ENCODE measurements around the gene SHB.

The SHB gene

GRCh38 chr9:37953206-37953774, 115.7 kb downstream of the SHB start:
- no peak for DNase-seq (ENCODE audit: low read depth, low spot score)

- DNase-seq (ENCODE audit: low read depth, low spot score): no peak
Observed at GRCh38 chr9:37952731-37953130, 116.3 kb downstream of the SHB start.

- DNase-seq (ENCODE audit: low read depth, low spot score): no peak
Observed at GRCh38 chr9:37951671-37952449, 117.2 kb downstream of the SHB start.

GRCh38 chr9:37950561-37950960, 118.5 kb downstream of the SHB start:
- DNase-seq (ENCODE audit: low read depth, low spot score): no peak

GRCh38 chr9:37949576-37949975, 119.5 kb downstream of the SHB start:
- peak; percentile 67 for DNase-seq (ENCODE audit: low read depth, low spot score)

- peak; percentile 15 for DNase-seq (ENCODE audit: low read depth, low spot score)
Observed at GRCh38 chr9:37948417-37948980, 120.5 kb downstream of the SHB start.

GRCh38 chr9:37947977-37948376, 121.0 kb downstream of the SHB start:
- peak; percentile 22 for DNase-seq (ENCODE audit: low read depth, low spot score)

GRCh38 chr9:37947471-37947870, 121.6 kb downstream of the SHB start:
- DNase-seq (ENCODE audit: low read depth, low spot score): no peak

- no peak for DNase-seq (ENCODE audit: low read depth, low spot score)
Observed at GRCh38 chr9:37946971-37947370, 122.1 kb downstream of the SHB start.

- DNase-seq (ENCODE audit: low read depth, low spot score): no peak
Observed at GRCh38 chr9:37946041-37946440, 123.0 kb downstream of the SHB start.

GRCh38 chr9:37944671-37945481, 124.2 kb downstream of the SHB start:
- peak; percentile 81 for DNase-seq (ENCODE audit: low read depth, low spot score)

GRCh38 chr9:37944266-37944650, 124.8 kb downstream of the SHB start:
- DNase-seq (ENCODE audit: low read depth, low spot score): peak; percentile 59

GRCh38 chr9:37943345-37944265, 125.4 kb downstream of the SHB start:
- peak; percentile 96 for DNase-seq (ENCODE audit: low read depth, low spot score)

- DNase-seq (ENCODE audit: low read depth, low spot score): no peak
Observed at GRCh38 chr9:37942621-37943344, 126.2 kb downstream of the SHB start.

- no peak for DNase-seq (ENCODE audit: low read depth, low spot score)
Observed at GRCh38 chr9:37941253-37941652, 127.8 kb downstream of the SHB start.

- DNase-seq (ENCODE audit: low read depth, low spot score): no peak
Observed at GRCh38 chr9:37939575-37940095, 129.4 kb downstream of the SHB start.

GRCh38 chr9:37938121-37938891, 130.7 kb downstream of the SHB start:
- DNase-seq (ENCODE audit: low read depth, low spot score): peak; percentile 77

GRCh38 chr9:37937366-37937765, 131.7 kb downstream of the SHB start:
- DNase-seq (ENCODE audit: low read depth, low spot score): no peak

- DNase-seq (ENCODE audit: low read depth, low spot score): no peak
Observed at GRCh38 chr9:37936965-37937364, 132.1 kb downstream of the SHB start.

Data from astrocyte of the hippocampus (primary cell).